NAMALWA (cell line): ENCODE measurements around the gene PDZD8.

Experiments
- DNase-seq: peaks from one replicate; pipeline ENCODE4 v3.0.0-alpha.2; 2015; ENCODE audit warnings: low spot score

PDZD8 gene

GRCh38 chr10:117391436-117392205 is 16.4 kb upstream of the PDZD8 start:
- DNase-seq = no peak

- no peak for DNase-seq
Measured at GRCh38 chr10:117390420-117390819, 15.2 kb upstream of the PDZD8 start.

GRCh38 chr10:117386805-117387204 is 11.6 kb upstream of the PDZD8 start:
- no peak for DNase-seq

- DNase-seq = no peak
Measured at GRCh38 chr10:117382861-117383260, 7.6 kb upstream of the PDZD8 start.

GRCh38 chr10:117374506-117375359 is 507 bp downstream of the PDZD8 start:
- DNase-seq = peak; percentile 57

GRCh38 chr10:117373823-117374505 is 1.3 kb downstream of the PDZD8 start:
- DNase-seq = peak; percentile 43

- no peak for DNase-seq
Measured at GRCh38 chr10:117370205-117370604, 5.0 kb downstream of the PDZD8 start.

- no peak for DNase-seq
Measured at GRCh38 chr10:117367718-117368117, 7.5 kb downstream of the PDZD8 start.

GRCh38 chr10:117366741-117367140 is 8.5 kb downstream of the PDZD8 start:
- DNase-seq = no peak

GRCh38 chr10:117365612-117366011 is 9.6 kb downstream of the PDZD8 start:
- no peak for DNase-seq

- no peak for DNase-seq
Measured at GRCh38 chr10:117364110-117364960, 10.9 kb downstream of the PDZD8 start.

GRCh38 chr10:117363028-117363427 is 12.2 kb downstream of the PDZD8 start:
- no peak for DNase-seq

- no peak for DNase-seq
Measured at GRCh38 chr10:117362313-117362712, 12.9 kb downstream of the PDZD8 start.

GRCh38 chr10:117360994-117361667 is 14.1 kb downstream of the PDZD8 start:
- DNase-seq = no peak

- no peak for DNase-seq
Measured at GRCh38 chr10:117360016-117360415, 15.2 kb downstream of the PDZD8 start.

GRCh38 chr10:117355072-117355471 is 20.2 kb downstream of the PDZD8 start:
- DNase-seq = no peak

GRCh38 chr10:117353684-117354083 is 21.6 kb downstream of the PDZD8 start:
- DNase-seq = no peak

- DNase-seq = no peak
Measured at GRCh38 chr10:117352724-117353123, 22.5 kb downstream of the PDZD8 start.

GRCh38 chr10:117351996-117352395 is 23.2 kb downstream of the PDZD8 start:
- no peak for DNase-seq

- no peak for DNase-seq
Measured at GRCh38 chr10:117351558-117351957, 23.7 kb downstream of the PDZD8 start.

GRCh38 chr10:117350909-117351308 is 24.3 kb downstream of the PDZD8 start:
- no peak for DNase-seq
